ENCODE results near the gene MRRF.

MRRF gene

DNA sequence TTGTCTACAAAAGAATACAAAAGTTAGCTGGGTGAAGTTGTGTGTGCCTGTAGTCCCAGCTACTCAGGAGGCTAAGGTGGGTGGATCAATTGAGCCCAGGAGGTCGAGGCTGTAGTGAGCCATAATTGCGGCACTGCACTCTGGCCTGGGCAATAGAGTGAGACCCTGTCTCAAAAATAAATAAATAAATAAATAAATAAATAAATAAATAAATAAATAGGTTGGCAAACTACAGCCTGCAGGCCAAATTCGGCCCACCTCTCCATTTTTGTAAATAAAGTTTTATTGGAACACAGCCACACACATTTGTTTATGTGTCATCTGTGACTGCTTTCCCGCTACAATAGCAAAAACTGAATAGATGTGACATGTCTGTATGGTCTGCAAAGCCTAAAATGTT is 115.6 kb downstream of the MRRF start:
- Histone ChIP-seq H3K27me3 (ENCODE audit: insufficient read depth, low read length) (peaks cover 5% of the 10 kb centered on the region), H3K27ac (ENCODE audit: low read length) (no peak overlapping the region), H3K4me1 (ENCODE audit: insufficient read depth, low read length) (peaks cover 13% of the 10 kb centered on the region), H3K4me3 (ENCODE audit: low read length) (no peak overlapping the region), H3K9me3 (ENCODE audit: insufficient read depth, low read depth, low read length) (peaks cover 6% of the 10 kb centered on the region; the same call in 1 of the 2 replicates), H3K36me3 (ENCODE audit: insufficient read depth, low read depth, low read length) (no peaks in the 10 kb centered on the region), H3K9ac (ENCODE audit: low read depth, low read length) (no peak overlapping the region)

All from iPS-20b (cell line).